Measurements from ENCODE around the gene NMT1. TPM values are rescaled to one million over a fixed set of nuclear protein-coding genes. Genes with fewer than 3 reads are reported as not detected.

Gene NMT1
- total and polyA plus RNA-seq, 2 of the 13 experiments (the other 11 are each of a cell fraction or from before 2014, with no cell fraction given): 75.7 to 142 TPM

- TF ChIP-seq NFAT5 (CRISPR knock-in tag; IDR thresholded peaks at IDR 0.05) (no peak; the same call in 1 of the 2 replicates), ETV6 (CRISPR knock-in tag; conservative IDR thresholded peaks at IDR 0.05) (no peak; the same call in 1 of the 2 replicates), KDM2A (CRISPR knock-in tag; IDR thresholded peaks at IDR 0.05; ENCODE audit: borderline replicate concordance, low read depth) (peak; percentile 96), HOXA9 (CRISPR knock-in tag; IDR thresholded peaks at IDR 0.05; ENCODE audit: borderline replicate concordance) (no peak), BCL6 (CRISPR knock-in tag; IDR thresholded peaks at IDR 0.05) (no peak; the same call in none of the 2 replicates), ZNF747 (CRISPR knock-in tag; IDR thresholded peaks at IDR 0.05; ENCODE audit: borderline replicate concordance) (0 out of 2 replicates have a peak, but pooled peaks have one; percentile 34), ZNF792 (CRISPR knock-in tag; IDR thresholded peaks at IDR 0.05) (peak; percentile 53), ZKSCAN8 (CRISPR knock-in tag; IDR thresholded peaks at IDR 0.05; ENCODE audit: borderline replicate concordance) (peak; percentile 32; the same call in 1 of the 2 replicates), E2F2 (CRISPR knock-in tag; IDR thresholded peaks at IDR 0.05; ENCODE audit: borderline replicate concordance) (peak; percentile 71)
- TF ChIP-seq, protein P1, sequence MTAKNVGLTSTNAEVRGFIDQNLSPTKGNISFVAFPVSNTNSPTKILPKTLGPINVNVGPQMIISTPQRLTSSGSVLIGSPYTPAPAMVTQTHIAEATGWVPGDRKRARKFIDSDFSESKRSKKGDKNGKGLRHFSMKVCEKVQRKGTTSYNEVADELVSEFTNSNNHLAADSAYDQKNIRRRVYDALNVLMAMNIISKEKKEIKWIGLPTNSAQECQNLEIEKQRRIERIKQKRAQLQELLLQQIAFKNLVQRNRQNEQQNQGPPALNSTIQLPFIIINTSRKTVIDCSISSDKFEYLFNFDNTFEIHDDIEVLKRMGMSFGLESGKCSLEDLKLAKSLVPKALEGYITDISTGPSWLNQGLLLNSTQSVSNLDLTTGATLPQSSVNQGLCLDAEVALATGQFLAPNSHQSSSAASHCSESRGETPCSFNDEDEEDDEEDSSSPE (CRISPR knock-in tag; IDR thresholded peaks at IDR 0.05): peak; percentile 78
- TF ChIP-seq, protein P2, sequence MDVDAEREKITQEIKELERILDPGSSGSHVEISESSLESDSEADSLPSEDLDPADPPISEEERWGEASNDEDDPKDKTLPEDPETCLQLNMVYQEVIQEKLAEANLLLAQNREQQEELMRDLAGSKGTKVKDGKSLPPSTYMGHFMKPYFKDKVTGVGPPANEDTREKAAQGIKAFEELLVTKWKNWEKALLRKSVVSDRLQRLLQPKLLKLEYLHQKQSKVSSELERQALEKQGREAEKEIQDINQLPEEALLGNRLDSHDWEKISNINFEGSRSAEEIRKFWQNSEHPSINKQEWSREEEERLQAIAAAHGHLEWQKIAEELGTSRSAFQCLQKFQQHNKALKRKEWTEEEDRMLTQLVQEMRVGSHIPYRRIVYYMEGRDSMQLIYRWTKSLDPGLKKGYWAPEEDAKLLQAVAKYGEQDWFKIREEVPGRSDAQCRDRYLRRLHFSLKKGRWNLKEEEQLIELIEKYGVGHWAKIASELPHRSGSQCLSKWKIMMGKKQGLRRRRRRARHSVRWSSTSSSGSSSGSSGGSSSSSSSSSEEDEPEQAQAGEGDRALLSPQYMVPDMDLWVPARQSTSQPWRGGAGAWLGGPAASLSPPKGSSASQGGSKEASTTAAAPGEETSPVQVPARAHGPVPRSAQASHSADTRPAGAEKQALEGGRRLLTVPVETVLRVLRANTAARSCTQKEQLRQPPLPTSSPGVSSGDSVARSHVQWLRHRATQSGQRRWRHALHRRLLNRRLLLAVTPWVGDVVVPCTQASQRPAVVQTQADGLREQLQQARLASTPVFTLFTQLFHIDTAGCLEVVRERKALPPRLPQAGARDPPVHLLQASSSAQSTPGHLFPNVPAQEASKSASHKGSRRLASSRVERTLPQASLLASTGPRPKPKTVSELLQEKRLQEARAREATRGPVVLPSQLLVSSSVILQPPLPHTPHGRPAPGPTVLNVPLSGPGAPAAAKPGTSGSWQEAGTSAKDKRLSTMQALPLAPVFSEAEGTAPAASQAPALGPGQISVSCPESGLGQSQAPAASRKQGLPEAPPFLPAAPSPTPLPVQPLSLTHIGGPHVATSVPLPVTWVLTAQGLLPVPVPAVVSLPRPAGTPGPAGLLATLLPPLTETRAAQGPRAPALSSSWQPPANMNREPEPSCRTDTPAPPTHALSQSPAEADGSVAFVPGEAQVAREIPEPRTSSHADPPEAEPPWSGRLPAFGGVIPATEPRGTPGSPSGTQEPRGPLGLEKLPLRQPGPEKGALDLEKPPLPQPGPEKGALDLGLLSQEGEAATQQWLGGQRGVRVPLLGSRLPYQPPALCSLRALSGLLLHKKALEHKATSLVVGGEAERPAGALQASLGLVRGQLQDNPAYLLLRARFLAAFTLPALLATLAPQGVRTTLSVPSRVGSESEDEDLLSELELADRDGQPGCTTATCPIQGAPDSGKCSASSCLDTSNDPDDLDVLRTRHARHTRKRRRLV (CRISPR knock-in tag; IDR thresholded peaks at IDR 0.05): 0 out of 2 replicates have a peak, but pooled peaks have one; percentile 76
These were observed at the start of gene NMT1 (continued) for GRCh38 chr17:45060797-45061605.

Measured in HepG2 (cell line).